Heart right ventricle (tissue), 16 donors: ENCODE results near the gene DPH2. TPM values are rescaled to one million over a fixed set of nuclear protein-coding genes. Genes with fewer than 3 reads are reported as not detected.

Experiments
- ATAC-seq, 8 donors: fragments of 200-7000 bp; cut with Tn5 transposase; one replicate each; pipeline ENCODE4 v1.9.1; 2020; ENCODE audit warnings: mild to moderate bottlenecking in 8 of 8, moderate library complexity in 8 of 8, moderate number of reproducible peaks in 1 of 8
- DNase-seq, 2 donors: peaks; one replicate each; pipeline ENCODE4 v3.0.0-alpha.2; 2020
- H3K27ac ChIP-seq, 10 donors: fragments of 200-600 bp; sonication (generic) in 2 of 10; one replicate each; pipeline versions ENCODE4 v1.5.0 to v1.8.0; 2020 to 2022; ENCODE audit warnings: mild to moderate bottlenecking in 3 of 10
- H3K27me3 ChIP-seq, 7 donors: fragments of 200-600 bp; one replicate each; pipeline ENCODE4 v1.8.0; 2021 to 2022; ENCODE audit warnings: mild to moderate bottlenecking in 2 of 7
- H3K36me3 ChIP-seq, 9 donors: fragments of 200-600 bp; sonication (generic) in 1 of 9; one replicate each; pipeline versions ENCODE4 v1.5.0 to v1.8.0; 2020 to 2022; ENCODE audit warnings: mild to moderate bottlenecking in 2 of 9
- H3K4me1 ChIP-seq, 9 donors: fragments of 200-600 bp; sonication (generic) in 1 of 9; one replicate each; pipeline versions ENCODE4 v1.5.0 to v1.8.0; 2020 to 2022; ENCODE audit warnings: mild to moderate bottlenecking in 4 of 9
- H3K4me3 ChIP-seq, 10 donors: fragments of 200-600 bp; sonication (generic) in 2 of 10; one replicate each; pipeline versions ENCODE4 v1.5.0 to v1.8.0; 2020 to 2022; ENCODE audit warnings: mild to moderate bottlenecking in 7 of 10, moderate library complexity in 2 of 10
- H3K9me3 ChIP-seq, 11 donors: fragments of 200-600 bp in 10 of 11; sonication (generic) in 2 of 11; one replicate each; pipeline versions ENCODE4 v1.5.0 to v1.8.0; 2013 to 2022; ENCODE audit warnings: mild to moderate bottlenecking in 2 of 11, control low read depth in 1 of 11, moderate library complexity in 1 of 11
- CTCF ChIP-seq, 9 donors: fragments of 200-600 bp; sonication (generic) in 2 of 9; IDR thresholded peaks; one replicate each; pipeline versions ENCODE4 v1.5.0 to v1.8.0; 2021 to 2022; ENCODE audit warnings: antibody characterized with exemption in 9 of 9, mild to moderate bottlenecking in 5 of 9, moderate library complexity in 1 of 9
- WGBS, 2 donors: extraction: QIAGEN DNeasy Blood & Tissue Kit; methylation state at CpG; one replicate each; pipeline ENCODE4 v1.1.7; 2013; ENCODE audit warnings: inconsistent platforms in 1 of 2; 5-methylcytosine and 5-hydroxymethylcytosine counted together
- intact Hi-C, 10 donors: fragments of 100-400 bp; cut with DNase I; formaldehyde crosslinking; loops; one replicate each; pipeline versions ENCODE4 v1.11.1 to v1.14.2; 2022
- polyA plus RNA-seq, 2 donors: library from polyadenylated mRNA; stranded (reverse); fragments of 200-250 nt; gene quantifications; one replicate each; pipeline ENCODE4 v1.2.3, GENCODE V29; 2013
- total RNA-seq, 10 donors: library from RNA; stranded (reverse); fragmentation: NEBNext Ultra II Directional in 3 of 10; extraction: Animal tissue kit (Norgen Biotek cat#: 25700) in 3 of 10; gene quantifications; one replicate each; pipeline versions ENCODE4 v1.2.1 to v1.2.4, GENCODE V29; 2021 to 2023
- donor health status: Arrhythmogenic right ventricular cardiomyopathy.
- donor health status: ischemic (EF 13 %, LVEDD 7.1; RV severe dilation, severe dysfunction).
- donor health status: healthy with polysubstance abuse.
- donor health status: DM: no; HTN: yes; CAD: no.
- donor health status: DM: no; HTN: no; CAD: no.
- donor health status: ischemic (EF 25% LVEDD 6.9; RV normal size, moderate dysfunction).
- donor health status: ischemic (EF 25% LVEDD 5.7; RV mildly dilated, moderate dysfunction).
- donor health status: healthy.
- donor health status: DM: yes; HTN: yes; CAD: no.
- donor health status: Ischemic cardiomyopathy.
- donor health status: ischemic (EF 35%, LVEDD 5.7; RV mildly dilated, moderate dysfunction).
- donor health status: nonischemic (EF 11% LVEDD 7.7; RV severe dilation, severe dysfunction).
- donor health status: DM: yes; HTN: yes; CAD: no.
- donor health status: PGD.
- donor health status: ischemic (EF 29% LVEDD 5.4; RV normal size, mild dysfunction).
- donor health status: nonischemic (EF 23%, LVEDD 6.1; RV moderate dilation, normal function).

The DPH2 gene
- total and polyA plus RNA-seq, 12 donors: 9.4 to 33.7 (median 14.3) TPM

- DNase-seq: no peak
- no peaks in the 10 kb centered on the region for H3K9me3 ChIP-seq
- WGBS, 2 donors: 11 to 12% methylated on average over 3 of the region's 3 CpGs
- peak overlapping the region in 9 of 10 donors; percentile 90 to 100 (median 97) for H3K27ac ChIP-seq
- no peak for TF ChIP-seq CTCF (IDR thresholded peaks at IDR 0.05)
- no peaks in the 10 kb centered on the region for H3K27me3 ChIP-seq
- intact Hi-C loops: loop anchor here in 3 of 10 donors (2.0 to 5.0 kb wide), 3 partner anchors 23 to 238 kb away; partner anchors contain the start of genes ATP6V0B (in 1 of the 3) and ST3GAL3 (in 1 of the 3)
- H3K36me3 ChIP-seq: peaks cover 0 to 21% (median 0%) of the 10 kb centered on the region in 9 donors
- peak overlapping the region; percentile 53 to 94 (median 72) for H3K4me3 ChIP-seq
- no peak for ATAC-seq
- H3K4me1 ChIP-seq: peaks cover 16 to 54% (median 39%) of the 10 kb centered on the region in 9 donors
These were observed 24.1 kb upstream of the DPH2 start for GRCh38 chr1:43945674-43946235.

- H3K4me1 ChIP-seq: peaks cover 16 to 61% (median 44%) of the 10 kb centered on the region in 9 donors
- WGBS, 2 donors: 0% methylated on average over 72 to 74 of the region's 74 CpGs
- intact Hi-C loops: loop anchor here in 3 of 10 donors (2.0 to 5.0 kb wide), 3 partner anchors 22 to 239 kb away; partner anchors contain the start of genes ATP6V0B (in 1 of the 3) and ST3GAL3 (in 1 of the 3)
These were observed 23.4 kb upstream of the DPH2 start, which contains the start of gene IPO13 for GRCh38 chr1:43946236-43947060. IPO13 (plus strand) TSS chr1:43946950; CDS start chr1:43947601, 651 bp downstream.

GRCh38 chr1:43947061-43947873, 22.5 kb upstream of the DPH2 start:
- H3K27me3 ChIP-seq: no peaks in the 10 kb centered on the region
- DNase-seq (peak; percentile 59 to 63), ATAC-seq (peak; percentile 18 to 69 (median 62))
- no peaks in the 10 kb centered on the region for H3K9me3 ChIP-seq
- 3 to 5% methylated on average over 27 of the region's 27 CpGs for WGBS, 2 donors
- peaks cover 0 to 27% (median 0%) of the 10 kb centered on the region in 9 donors for H3K36me3 ChIP-seq
- no peak for TF ChIP-seq CTCF (IDR thresholded peaks at IDR 0.05)
- H3K27ac ChIP-seq: peak overlapping the region; percentile 90 to 100 (median 97)
- intact Hi-C loops: loop anchor here in 3 of 10 donors (2.0 to 5.0 kb wide), 3 partner anchors 22 to 240 kb away; partner anchors contain the start of genes ATP6V0B (in 1 of the 3) and ST3GAL3 (in 1 of the 3)
- peaks cover 16 to 69% (median 52%) of the 10 kb centered on the region in 9 donors for H3K4me1 ChIP-seq
- H3K4me3 ChIP-seq: peak overlapping the region; percentile 53 to 94 (median 72)

More at GRCh38 chr1:43946236-43947060, 23.4 kb upstream of the DPH2 start, which contains the start of gene IPO13:
- DNase-seq (peak; percentile 95), ATAC-seq (peak; percentile 93 to 96 (median 94))
- Histone ChIP-seq H3K27ac (peak within 1 kb of the TSS; percentile 90 to 100 (median 97)), H3K9me3 (no peaks in the 10 kb centered on the region), H3K36me3 (peaks cover 0 to 27% (median 0%) of the 10 kb centered on the region in 9 donors), H3K27me3 (no peaks in the 10 kb centered on the region), H3K4me3 (peak within 1 kb of the TSS; percentile 53 to 94 (median 72))
- TF ChIP-seq CTCF (IDR thresholded peaks at IDR 0.05): peak; percentile 36 to 87 (median 75)
